Adrenal gland (tissue), 5 donors: Measurements from ENCODE around the gene VPS37C.

Experiments
- CTCF ChIP-seq, 6 experiments: fragments of 450-650 bp in 4 of 6; fragments of 200-600 bp in 2 of 6; sonication (generic) in 1 of 6; IDR thresholded peaks; 1 replicate in 5 of 6; 2 replicates in 1 of 6; pipeline versions ENCODE4 v1.5.1 to v1.8.0; 2016 to 2021; ENCODE audit warnings: antibody characterized with exemption in 6 of 6, mild to moderate bottlenecking in 2 of 6, moderate library complexity in 1 of 6
- POLR2A ChIP-seq, 2 donors: fragments of 450-650 bp; IDR thresholded peaks; one replicate each; pipeline ENCODE4 v1.6.1; 2017; ENCODE audit warnings: antibody characterized with exemption in 2 of 2, mild to moderate bottlenecking in 2 of 2, moderate library complexity in 1 of 2
- donor health status: DM: no; HTN: no; CAD: no.

GRCh38 chr11:61116426-61117167 is 44.6 kb downstream of the VPS37C start:
- TF ChIP-seq CTCF (IDR thresholded peaks at IDR 0.05) = no peak
- no peak for TF ChIP-seq POLR2A (IDR thresholded peaks at IDR 0.05)
